ENCODE measurements around the gene TEX36. TPM values are rescaled to one million over a fixed set of nuclear protein-coding genes. Genes with fewer than 3 reads are reported as not detected.

The TEX36 gene, protein sequence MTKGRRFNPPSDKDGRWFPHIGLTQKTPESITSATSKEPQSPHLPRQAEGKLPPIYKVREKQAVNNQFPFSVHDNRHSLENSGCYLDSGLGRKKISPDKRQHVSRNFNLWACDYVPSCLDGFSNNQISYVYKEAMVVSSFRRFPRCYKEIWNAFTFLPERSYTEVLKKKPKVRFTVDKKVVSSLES
- total RNA-seq: not detected
- total RNA-seq (2013): not detected

DNA sequence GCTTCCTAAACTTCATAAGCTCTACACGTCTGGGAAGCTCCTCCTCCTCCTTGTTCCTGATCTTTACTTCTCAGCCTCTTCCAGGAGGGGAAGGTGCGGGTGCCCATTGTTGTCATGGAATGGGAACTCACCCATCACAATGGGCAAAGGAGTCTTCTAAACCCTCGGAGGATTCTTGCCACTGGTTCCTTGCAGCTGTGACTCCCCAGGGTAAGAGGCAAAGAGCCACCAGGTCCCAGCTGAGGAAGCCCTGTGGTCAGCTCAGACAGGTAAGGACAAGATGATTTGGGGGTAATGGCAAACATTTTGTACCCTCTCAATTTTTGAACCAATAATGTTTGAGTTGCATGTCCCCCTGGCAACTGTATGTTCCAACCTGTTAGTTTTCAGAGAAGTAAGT lies at the start of gene TEX36:
TEX36 (minus strand) TSS at position 101 of the 400 bp plus-strand sequence. CDS start 174 bp downstream, outside the sequence.
- Histone ChIP-seq H3K4me1 (ENCODE audit: control insufficient read depth, insufficient read depth, low read length) (no peaks in the 10 kb centered on the region), H3K36me3 (ENCODE audit: control insufficient read depth, insufficient read depth, low read length) (no peaks in the 10 kb centered on the region), H3K27ac (ENCODE audit: low read length) (no peak within 1 kb of the TSS), H3K4me3 (ENCODE audit: low read length) (no peak within 1 kb of the TSS), H3K9me3 (ENCODE audit: control insufficient read depth, insufficient read depth, low read length) (no peaks in the 10 kb centered on the region), H3K27me3 (ENCODE audit: control insufficient read depth, insufficient read depth, low read length) (no peaks in the 10 kb centered on the region)
- no peak within 1 kb of the TSS for H3K27ac Mint-ChIP-seq
- H3K9me3 Mint-ChIP-seq: peaks cover 0 to under 1% of the 10 kb centered on the region in 2 donors
- intact Hi-C loops (cut with micrococcal nuclease): no loop called here
- ATAC-seq: no peak
- H3K4me3 Mint-ChIP-seq: no peak within 1 kb of the TSS
- TF ChIP-seq, protein P1, sequence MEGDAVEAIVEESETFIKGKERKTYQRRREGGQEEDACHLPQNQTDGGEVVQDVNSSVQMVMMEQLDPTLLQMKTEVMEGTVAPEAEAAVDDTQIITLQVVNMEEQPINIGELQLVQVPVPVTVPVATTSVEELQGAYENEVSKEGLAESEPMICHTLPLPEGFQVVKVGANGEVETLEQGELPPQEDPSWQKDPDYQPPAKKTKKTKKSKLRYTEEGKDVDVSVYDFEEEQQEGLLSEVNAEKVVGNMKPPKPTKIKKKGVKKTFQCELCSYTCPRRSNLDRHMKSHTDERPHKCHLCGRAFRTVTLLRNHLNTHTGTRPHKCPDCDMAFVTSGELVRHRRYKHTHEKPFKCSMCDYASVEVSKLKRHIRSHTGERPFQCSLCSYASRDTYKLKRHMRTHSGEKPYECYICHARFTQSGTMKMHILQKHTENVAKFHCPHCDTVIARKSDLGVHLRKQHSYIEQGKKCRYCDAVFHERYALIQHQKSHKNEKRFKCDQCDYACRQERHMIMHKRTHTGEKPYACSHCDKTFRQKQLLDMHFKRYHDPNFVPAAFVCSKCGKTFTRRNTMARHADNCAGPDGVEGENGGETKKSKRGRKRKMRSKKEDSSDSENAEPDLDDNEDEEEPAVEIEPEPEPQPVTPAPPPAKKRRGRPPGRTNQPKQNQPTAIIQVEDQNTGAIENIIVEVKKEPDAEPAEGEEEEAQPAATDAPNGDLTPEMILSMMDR (IDR thresholded peaks at IDR 0.05): no peak
- peaks cover 3% of the 10 kb centered on the region for H3K36me3 Mint-ChIP-seq
- no peak for DNase-seq
- WGBS (ENCODE audit: insufficient coverage): 81% methylated on average over 3 of the region's 3 CpGs
- peaks cover 7 to 26% of the 10 kb centered on the region in 2 donors for H3K27me3 Mint-ChIP-seq (ENCODE audit: low read depth in 2 of 2)
- H3K4me1 Mint-ChIP-seq: no peaks in the 10 kb centered on the region

DNA sequence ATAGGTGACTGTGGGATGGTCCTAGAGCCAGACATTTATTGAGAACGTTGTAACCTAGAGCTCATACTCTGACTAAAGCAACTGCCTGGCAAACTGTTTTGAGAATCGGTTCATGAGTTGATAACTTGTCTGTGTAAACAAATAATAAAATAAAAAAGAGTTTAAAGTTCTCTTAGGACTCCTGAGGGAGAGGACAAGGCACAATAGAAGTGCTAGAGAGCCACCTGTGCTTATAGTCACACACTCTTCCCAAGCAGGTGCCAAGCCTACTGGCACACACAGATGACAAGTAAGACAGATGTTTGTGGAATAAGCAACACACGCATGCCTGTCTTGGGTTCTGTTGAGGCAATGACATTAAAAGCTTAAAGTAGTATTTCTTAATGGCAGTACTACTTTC lies 44.5 kb upstream of the TEX36 start:
- TF ChIP-seq, protein P1 (IDR thresholded peaks at IDR 0.05): no peak
- no peaks in the 10 kb centered on the region for H3K9me3 ChIP-seq (ENCODE audit: control insufficient read depth, insufficient read depth, low read length)
- Mint-ChIP-seq H3K27me3 (ENCODE audit: low read depth in 2 of 2) (no peaks in the 10 kb centered on the region), H3K4me3 (no peak overlapping the region), H3K4me1 (peaks cover 0 to 15% of the 10 kb centered on the region in 2 donors), H3K36me3 (peaks cover 45% of the 10 kb centered on the region), H3K9me3 (no peaks in the 10 kb centered on the region), H3K27ac (no peak overlapping the region)
- no peak for ATAC-seq
- H3K4me3 ChIP-seq (ENCODE audit: low read length): no peak overlapping the region
- H3K27me3 ChIP-seq (ENCODE audit: control insufficient read depth, insufficient read depth, low read length): no peaks in the 10 kb centered on the region
- no peak overlapping the region for H3K27ac ChIP-seq (ENCODE audit: low read length)
- peaks cover 94% of the 10 kb centered on the region for H3K36me3 ChIP-seq (ENCODE audit: control insufficient read depth, insufficient read depth, low read length)
- WGBS (ENCODE audit: insufficient coverage): 50% methylated on average over 2 of the region's 3 CpGs
- intact Hi-C loops (cut with micrococcal nuclease): no loop called here
- H3K4me1 ChIP-seq (ENCODE audit: control insufficient read depth, insufficient read depth, low read length): no peaks in the 10 kb centered on the region
- DNase-seq: no peak

DNA sequence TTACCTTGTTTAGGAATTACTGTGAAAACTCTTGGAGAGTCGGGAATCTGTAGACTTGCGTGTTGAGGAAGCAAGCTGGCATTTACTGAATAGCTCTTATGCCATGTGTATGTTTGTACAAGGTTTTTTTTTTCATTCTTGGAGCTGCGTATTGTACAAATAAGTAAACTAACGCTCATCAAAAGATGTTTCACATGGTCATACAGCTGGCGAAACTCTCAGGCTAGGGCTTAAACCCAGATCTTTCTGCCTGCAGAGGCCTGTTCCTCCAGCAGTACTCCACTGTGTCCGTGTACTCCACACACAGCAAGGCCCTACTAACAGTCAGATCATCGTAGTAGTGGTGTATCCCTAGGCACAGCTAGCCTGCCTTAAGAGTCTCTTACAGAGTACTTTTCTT lies 44.0 kb upstream of the TEX36 start:
- no peaks in the 10 kb centered on the region for H3K4me1 ChIP-seq (ENCODE audit: control insufficient read depth, insufficient read depth, low read length)
- H3K27ac ChIP-seq (ENCODE audit: low read length): no peak overlapping the region
- peaks cover 95% of the 10 kb centered on the region for H3K36me3 ChIP-seq (ENCODE audit: control insufficient read depth, insufficient read depth, low read length)
- no peak overlapping the region for H3K4me3 Mint-ChIP-seq
- no peak overlapping the region for H3K27ac Mint-ChIP-seq
- TF ChIP-seq, protein P1 (IDR thresholded peaks at IDR 0.05): no peak
- H3K9me3 Mint-ChIP-seq: no peaks in the 10 kb centered on the region
- intact Hi-C loops (cut with micrococcal nuclease): no loop called here
- H3K9me3 ChIP-seq (ENCODE audit: control insufficient read depth, insufficient read depth, low read length): no peaks in the 10 kb centered on the region
- no peak for DNase-seq
- peaks cover 45% of the 10 kb centered on the region for H3K36me3 Mint-ChIP-seq
- no peaks in the 10 kb centered on the region for H3K27me3 ChIP-seq (ENCODE audit: control insufficient read depth, insufficient read depth, low read length)
- peaks cover 0 to 10% of the 10 kb centered on the region in 2 donors for H3K4me1 Mint-ChIP-seq
- H3K27me3 Mint-ChIP-seq (ENCODE audit: low read depth in 2 of 2): no peaks in the 10 kb centered on the region
- no peak overlapping the region for H3K4me3 ChIP-seq (ENCODE audit: low read length)
- no peak for ATAC-seq
- WGBS (ENCODE audit: insufficient coverage): 99% methylated on average over 7 of the region's 7 CpGs

DNA sequence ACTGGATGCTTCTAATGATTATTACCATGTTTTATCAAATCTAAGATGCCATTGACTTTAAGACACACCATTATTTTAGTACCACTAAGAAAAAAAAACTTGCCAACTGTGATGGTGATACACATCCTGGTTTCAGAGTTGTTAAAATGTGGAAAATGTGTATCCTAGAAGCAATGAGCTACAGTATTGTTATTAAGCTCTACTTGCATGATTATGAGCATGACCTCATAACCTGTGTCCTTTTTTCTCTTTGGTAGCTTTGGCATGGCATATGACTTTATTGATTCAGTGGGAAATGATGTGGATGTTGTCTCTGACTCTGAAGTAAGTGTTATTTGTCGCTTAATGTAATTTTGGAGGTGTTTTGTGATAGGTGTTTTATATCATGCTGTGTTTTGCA lies 39.8 kb upstream of the TEX36 start:
- no peak overlapping the region for H3K4me3 Mint-ChIP-seq
- H3K36me3 ChIP-seq (ENCODE audit: control insufficient read depth, insufficient read depth, low read length): peaks cover 64% of the 10 kb centered on the region
- TF ChIP-seq, protein P1 (IDR thresholded peaks at IDR 0.05): no peak

More for the DNA sequence above, 39.8 kb upstream of the TEX36 start:
- Mint-ChIP-seq H3K27me3 (ENCODE audit: low read depth in 2 of 2) (no peaks in the 10 kb centered on the region), H3K27ac (no peak overlapping the region), H3K36me3 (peaks cover 30% of the 10 kb centered on the region), H3K4me1 (peaks cover 12 to 30% of the 10 kb centered on the region in 2 donors), H3K9me3 (no peaks in the 10 kb centered on the region)
- DNase-seq (no peak), ATAC-seq (no peak)
- no peak overlapping the region for H3K4me3 ChIP-seq (ENCODE audit: low read length)
- H3K27ac ChIP-seq (ENCODE audit: low read length): no peak overlapping the region
- H3K4me1 ChIP-seq (ENCODE audit: control insufficient read depth, insufficient read depth, low read length): peaks cover 19% of the 10 kb centered on the region
- intact Hi-C loops (cut with micrococcal nuclease): no loop called here
- no peaks in the 10 kb centered on the region for H3K27me3 ChIP-seq (ENCODE audit: control insufficient read depth, insufficient read depth, low read length)
- H3K9me3 ChIP-seq (ENCODE audit: control insufficient read depth, insufficient read depth, low read length): no peaks in the 10 kb centered on the region
- 100% methylated on average over 1 of the region's 1 CpG for WGBS (ENCODE audit: insufficient coverage)
